Measurements from ENCODE around the gene ZNF335.

The ZNF335 gene

DNA sequence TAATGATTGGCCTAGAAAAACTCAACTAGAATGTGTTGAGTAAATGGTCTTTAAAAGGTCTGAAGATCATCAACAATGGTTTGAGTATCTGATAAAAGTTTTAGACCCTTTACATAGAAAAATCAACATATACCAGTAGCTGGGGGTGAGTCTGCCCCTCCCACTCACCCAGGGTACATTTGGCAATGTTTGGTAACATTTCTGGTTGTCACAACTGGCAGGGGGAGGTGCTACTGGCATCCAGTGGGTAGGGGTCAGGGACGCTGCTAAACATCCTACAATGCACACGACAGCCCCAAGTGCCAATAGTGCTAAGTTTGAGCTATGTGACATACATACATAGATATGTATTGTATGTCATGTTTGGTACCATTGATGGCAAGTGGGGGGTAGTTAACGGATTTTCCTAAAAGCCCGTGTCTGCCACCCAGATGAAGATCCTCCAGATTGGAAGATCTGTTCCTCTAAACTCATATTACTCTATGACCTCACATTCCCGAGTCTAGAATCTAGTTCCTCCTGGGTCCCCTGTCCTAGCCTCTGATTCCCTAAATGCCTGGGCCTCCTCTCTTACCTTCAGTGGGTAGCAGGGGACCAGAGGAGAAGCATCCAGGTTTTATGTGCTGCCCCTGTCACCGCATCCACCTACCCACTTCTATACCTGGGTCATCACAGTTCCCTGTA lies 34.2 kb upstream of the ZNF335 start:
- DNase-seq: no peak
- H3K27ac ChIP-seq: no peak overlapping the region
- H3K4me1 ChIP-seq: peaks cover 0 to 8% (median 3%) of the 10 kb centered on the region in 4 donors
- H3K4me3 ChIP-seq: no peak overlapping the region
- H3K36me3 ChIP-seq: no peaks in the 10 kb centered on the region
- intact Hi-C loops (cut with DNase I; ENCODE audit: low total_unique reads): no loop called here
- TF ChIP-seq, protein P1, sequence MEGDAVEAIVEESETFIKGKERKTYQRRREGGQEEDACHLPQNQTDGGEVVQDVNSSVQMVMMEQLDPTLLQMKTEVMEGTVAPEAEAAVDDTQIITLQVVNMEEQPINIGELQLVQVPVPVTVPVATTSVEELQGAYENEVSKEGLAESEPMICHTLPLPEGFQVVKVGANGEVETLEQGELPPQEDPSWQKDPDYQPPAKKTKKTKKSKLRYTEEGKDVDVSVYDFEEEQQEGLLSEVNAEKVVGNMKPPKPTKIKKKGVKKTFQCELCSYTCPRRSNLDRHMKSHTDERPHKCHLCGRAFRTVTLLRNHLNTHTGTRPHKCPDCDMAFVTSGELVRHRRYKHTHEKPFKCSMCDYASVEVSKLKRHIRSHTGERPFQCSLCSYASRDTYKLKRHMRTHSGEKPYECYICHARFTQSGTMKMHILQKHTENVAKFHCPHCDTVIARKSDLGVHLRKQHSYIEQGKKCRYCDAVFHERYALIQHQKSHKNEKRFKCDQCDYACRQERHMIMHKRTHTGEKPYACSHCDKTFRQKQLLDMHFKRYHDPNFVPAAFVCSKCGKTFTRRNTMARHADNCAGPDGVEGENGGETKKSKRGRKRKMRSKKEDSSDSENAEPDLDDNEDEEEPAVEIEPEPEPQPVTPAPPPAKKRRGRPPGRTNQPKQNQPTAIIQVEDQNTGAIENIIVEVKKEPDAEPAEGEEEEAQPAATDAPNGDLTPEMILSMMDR (IDR thresholded peaks at IDR 0.05): no peak
- peaks cover 0 to 90% of the 10 kb centered on the region in 2 donors for H3K27me3 ChIP-seq
- no peaks in the 10 kb centered on the region for H3K9me3 ChIP-seq

DNA sequence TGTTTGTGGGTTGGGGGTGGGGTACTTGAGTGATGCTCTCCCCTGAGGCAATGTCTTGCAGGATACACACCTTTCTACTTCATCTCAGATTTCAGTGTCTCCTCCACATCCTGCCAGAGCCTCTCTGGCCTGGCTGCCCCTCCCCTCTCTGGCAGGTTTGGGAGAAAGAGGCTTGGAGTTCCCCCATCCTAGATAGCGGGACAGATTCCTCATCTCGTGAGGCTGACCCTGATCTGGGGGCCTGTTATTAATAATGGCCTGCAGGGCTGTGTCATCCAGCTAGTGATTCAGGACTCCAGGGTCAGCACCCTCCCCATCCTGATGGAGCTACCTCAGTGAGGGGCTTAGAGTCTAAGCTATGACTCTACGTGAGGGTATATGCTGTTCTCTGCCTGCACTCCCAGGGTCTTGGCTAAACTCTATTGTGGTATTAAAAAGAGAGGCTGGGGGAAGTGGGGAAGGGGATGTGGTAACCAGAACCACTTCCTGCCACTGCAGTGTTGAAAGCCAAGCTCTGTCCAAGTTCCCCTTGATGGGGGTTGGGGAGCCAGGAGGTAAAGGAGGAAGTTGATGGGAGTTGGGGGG lies 33.0 kb upstream of the ZNF335 start:
- no peak overlapping the region for H3K27ac ChIP-seq
- H3K4me1 ChIP-seq: no peaks in the 10 kb centered on the region
- peak in 1 of 2 donors; percentile 68 for DNase-seq
- no peak overlapping the region for H3K4me3 ChIP-seq
- H3K27me3 ChIP-seq: peaks cover 0 to 86% of the 10 kb centered on the region in 2 donors
- intact Hi-C loops (cut with DNase I; ENCODE audit: low total_unique reads): no loop called here
- TF ChIP-seq, protein P1 (IDR thresholded peaks at IDR 0.05): no peak
- no peaks in the 10 kb centered on the region for H3K9me3 ChIP-seq
- no peaks in the 10 kb centered on the region for H3K36me3 ChIP-seq

DNA sequence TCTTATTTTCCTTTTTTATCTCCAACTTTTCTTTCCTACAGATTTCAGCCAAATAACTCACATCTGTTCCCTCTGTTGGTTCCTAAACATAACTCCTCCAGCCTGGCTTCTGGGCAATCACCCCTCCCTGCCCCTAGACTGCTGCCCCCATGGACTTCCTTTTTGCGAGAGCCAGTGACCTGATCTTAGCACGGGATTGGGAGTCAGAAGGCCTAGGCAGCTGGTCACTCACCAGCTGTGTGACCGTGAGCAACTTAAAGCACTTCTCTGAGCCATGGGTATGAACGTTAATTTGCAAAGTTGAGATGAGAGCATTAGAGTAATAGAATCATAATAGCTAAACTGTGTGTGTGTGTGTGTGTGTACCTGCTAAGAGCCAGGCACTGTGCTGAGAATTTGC lies 32.2 kb upstream of the ZNF335 start:
- Histone ChIP-seq H3K4me3 (no peak overlapping the region), H3K4me1 (no peaks in the 10 kb centered on the region), H3K36me3 (no peaks in the 10 kb centered on the region), H3K27me3 (peaks cover 0 to 86% of the 10 kb centered on the region in 2 donors), H3K27ac (no peak overlapping the region), H3K9me3 (no peaks in the 10 kb centered on the region)
- TF ChIP-seq, protein P1 (IDR thresholded peaks at IDR 0.05): no peak
- intact Hi-C loops (cut with DNase I; ENCODE audit: low total_unique reads): no loop called here
- DNase-seq: peak in 1 of 2 donors; percentile 56

DNA sequence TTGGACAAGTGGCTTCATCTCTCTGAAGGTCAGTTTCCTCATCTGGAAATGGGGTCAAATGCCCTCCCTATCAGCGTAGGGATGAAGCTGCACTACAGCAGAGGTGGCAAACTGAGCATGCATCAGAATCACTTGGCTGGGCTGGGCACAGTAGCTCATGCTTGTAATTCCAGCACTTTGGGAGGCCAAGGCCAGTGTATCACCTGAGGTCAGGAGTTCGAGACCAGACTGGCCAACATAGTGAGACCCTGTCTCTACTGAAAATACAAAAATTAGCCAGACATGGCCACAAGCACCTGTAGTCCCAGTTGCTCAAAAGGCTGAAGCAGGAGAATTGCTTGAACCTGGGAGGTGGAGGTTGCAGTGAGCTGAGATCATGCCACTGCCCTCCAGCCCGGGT lies 30.0 kb upstream of the ZNF335 start:
- Histone ChIP-seq H3K27me3 (peaks cover 0 to 86% of the 10 kb centered on the region in 2 donors), H3K36me3 (no peaks in the 10 kb centered on the region), H3K27ac (no peak overlapping the region), H3K9me3 (no peaks in the 10 kb centered on the region), H3K4me1 (no peaks in the 10 kb centered on the region), H3K4me3 (no peak overlapping the region)
- TF ChIP-seq, protein P1 (IDR thresholded peaks at IDR 0.05): no peak
- no peak for DNase-seq
- intact Hi-C loops (cut with DNase I; ENCODE audit: low total_unique reads): no loop called here

DNA sequence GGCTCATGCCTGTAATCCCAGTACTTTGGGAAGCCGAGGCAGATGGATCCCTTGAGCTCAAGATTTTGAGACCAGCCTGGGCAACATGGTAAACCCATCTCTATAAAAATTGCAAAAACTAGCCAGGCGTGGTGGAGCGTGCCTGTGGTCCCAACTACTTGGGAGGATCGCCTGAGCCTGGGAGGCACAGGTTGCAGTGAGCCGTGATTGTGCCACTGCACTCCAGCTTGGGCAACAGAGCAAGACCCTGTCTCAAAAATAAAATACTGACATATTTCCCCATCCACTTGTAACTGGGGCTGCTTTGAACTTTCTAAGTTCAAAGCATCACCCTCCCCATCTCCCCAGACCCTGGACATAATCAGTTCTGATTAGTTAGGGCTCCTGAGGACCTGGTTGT lies 29.5 kb upstream of the ZNF335 start:
- TF ChIP-seq, protein P1 (IDR thresholded peaks at IDR 0.05): no peak
- H3K4me3 ChIP-seq: no peak overlapping the region
- no peak overlapping the region for H3K27ac ChIP-seq
- no peaks in the 10 kb centered on the region for H3K9me3 ChIP-seq
- no peaks in the 10 kb centered on the region for H3K4me1 ChIP-seq
- DNase-seq: no peak
- peaks cover 0 to 86% of the 10 kb centered on the region in 2 donors for H3K27me3 ChIP-seq
- H3K36me3 ChIP-seq: no peaks in the 10 kb centered on the region
- intact Hi-C loops (cut with DNase I; ENCODE audit: low total_unique reads): no loop called here
